GM21515 (cell line): ENCODE results near the gene PRSS16.

ENCODE experiments used
- ATAC-seq: cut with Tn5 transposase; IDR thresholded peaks from one replicate; pipeline ENCODE4 v1.9.1; 2021; ENCODE audit not compliant: unreplicated experiment

PRSS16 gene

GRCh38 chr6:27281569-27281968 is 34.1 kb downstream of the PRSS16 start:
- ATAC-seq = no peak

DNA sequence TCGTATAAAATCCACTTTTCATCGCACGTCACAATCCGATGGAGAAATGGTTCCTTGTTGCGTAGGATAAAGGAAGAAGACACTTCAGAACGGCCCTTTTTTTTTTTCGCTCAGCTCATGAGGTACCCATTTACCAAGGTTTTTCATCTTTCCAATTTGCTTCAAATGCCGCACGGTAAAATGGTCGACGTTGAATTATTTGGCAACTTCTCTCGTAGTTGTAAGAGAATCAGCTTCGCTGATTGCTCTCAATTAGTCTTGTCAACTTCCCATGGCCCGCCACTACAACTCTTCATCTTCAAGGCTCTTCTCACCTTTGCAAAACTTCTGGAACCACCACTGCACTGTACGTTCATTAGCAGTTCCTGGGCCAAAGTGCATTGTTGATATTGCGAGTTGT is 35.8 kb downstream of the PRSS16 start:
- ATAC-seq = no peak

- no peak for ATAC-seq
These were observed 38.6 kb downstream of the PRSS16 start for GRCh38 chr6:27286141-27286540.

DNA sequence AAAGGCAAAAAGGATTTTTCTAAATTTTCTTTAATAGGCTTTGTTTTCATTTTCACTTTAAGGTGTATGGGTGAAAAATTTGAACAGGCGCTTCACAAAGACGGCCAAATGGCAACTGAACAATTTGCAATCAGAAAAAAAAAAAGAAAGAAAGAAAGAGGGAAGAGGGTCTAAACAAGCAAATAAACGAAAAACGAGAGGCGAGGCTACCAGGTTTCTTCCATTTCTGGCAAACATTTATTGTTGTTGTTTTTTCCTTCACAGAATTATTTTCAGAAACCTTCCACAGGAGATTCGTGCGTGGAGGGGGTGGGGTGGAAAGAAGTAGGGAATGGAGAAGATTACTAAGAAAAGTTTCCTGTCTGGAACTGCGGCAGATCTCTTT is 40.2 kb downstream of the PRSS16 start:
- no peak for ATAC-seq

DNA sequence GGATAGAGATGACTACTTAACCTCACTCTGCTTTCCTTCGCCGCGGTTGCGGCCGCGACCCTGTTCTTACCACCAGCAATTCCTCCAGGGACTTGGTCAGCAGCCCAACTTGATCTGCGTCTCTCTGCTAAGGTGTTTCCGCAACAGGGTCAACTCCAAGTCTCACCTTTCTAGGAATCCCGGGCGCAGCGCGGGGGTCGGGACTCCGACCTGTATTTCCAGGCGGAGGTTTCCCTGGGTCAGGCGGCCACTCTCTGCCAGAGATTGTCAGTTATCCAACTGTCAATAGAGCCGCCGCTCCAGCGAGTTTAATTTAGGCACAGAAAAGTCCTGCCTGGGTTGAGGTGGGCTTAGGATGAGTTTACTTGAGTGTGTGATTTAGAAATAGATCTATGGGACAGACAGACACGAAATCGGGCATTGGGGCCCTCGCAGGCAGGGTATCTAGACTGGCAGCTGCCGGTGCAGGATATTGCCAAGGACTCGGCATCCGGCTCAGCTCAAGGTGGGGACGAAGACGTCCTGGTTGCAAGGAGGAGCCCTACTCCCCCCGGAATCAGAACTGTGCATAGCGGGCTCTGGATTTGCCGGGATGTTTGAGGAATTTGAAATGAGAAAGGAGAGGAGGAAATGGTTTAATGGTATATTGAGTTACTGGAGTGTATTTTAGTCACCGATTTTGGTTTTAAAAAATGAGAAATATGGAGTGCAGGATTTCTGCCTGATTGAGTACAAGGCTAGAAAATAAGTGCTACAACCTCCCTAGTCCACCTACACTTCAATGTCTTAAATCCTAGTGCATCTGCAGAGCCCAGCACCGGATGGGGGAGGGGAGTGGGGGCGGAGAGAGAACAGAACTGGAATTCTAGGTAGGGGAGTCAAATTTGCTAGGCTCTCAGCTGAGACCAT is 40.9 kb downstream of the PRSS16 start:
- no peak for ATAC-seq

- ATAC-seq = no peak
These were observed 42.8 kb downstream of the PRSS16 start for GRCh38 chr6:27290065-27290849.

GRCh38 chr6:27290850-27291208 is 43.3 kb downstream of the PRSS16 start:
- ATAC-seq = no peak

DNA sequence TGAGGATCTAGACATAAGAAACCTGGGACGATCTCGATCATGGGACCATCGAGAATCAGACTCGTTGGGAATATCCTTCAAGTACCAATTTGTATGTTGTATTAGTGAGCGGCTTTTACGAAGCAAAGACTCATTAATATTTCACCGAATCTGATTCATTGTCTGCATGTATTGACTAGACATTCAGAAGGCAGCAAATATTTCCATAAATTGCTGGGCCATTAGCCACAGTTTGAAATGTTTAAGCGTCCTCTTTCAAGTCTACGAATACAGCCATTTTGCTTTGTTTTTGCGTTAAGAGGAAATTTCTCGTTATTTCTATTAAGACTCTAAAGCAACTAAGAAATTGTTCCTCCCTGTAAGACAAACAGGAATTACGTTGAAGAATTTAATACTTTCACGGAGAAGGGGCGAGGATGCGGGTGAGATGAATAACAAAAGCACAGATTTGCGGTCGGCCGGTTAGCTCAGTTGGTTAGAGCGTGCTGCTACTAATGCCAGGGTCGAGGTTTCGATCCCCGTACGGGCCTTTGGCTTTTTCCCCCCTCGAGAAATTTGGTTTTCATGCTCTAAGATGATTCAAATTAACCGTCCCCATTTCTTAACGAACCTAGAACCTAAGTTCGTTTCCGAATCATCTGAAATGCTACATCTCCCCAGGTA is 46.1 kb downstream of the PRSS16 start:
- ATAC-seq = no peak

- ATAC-seq = no peak
These were observed 46.9 kb downstream of the PRSS16 start for GRCh38 chr6:27294409-27294808.

- ATAC-seq = no peak
These were observed 48.0 kb downstream of the PRSS16 start for GRCh38 chr6:27295301-27296079.

- ATAC-seq = no peak
These were observed 48.7 kb downstream of the PRSS16 start for GRCh38 chr6:27296106-27296783.

GRCh38 chr6:27297484-27297856 is 50.0 kb downstream of the PRSS16 start:
- no peak for ATAC-seq

DNA sequence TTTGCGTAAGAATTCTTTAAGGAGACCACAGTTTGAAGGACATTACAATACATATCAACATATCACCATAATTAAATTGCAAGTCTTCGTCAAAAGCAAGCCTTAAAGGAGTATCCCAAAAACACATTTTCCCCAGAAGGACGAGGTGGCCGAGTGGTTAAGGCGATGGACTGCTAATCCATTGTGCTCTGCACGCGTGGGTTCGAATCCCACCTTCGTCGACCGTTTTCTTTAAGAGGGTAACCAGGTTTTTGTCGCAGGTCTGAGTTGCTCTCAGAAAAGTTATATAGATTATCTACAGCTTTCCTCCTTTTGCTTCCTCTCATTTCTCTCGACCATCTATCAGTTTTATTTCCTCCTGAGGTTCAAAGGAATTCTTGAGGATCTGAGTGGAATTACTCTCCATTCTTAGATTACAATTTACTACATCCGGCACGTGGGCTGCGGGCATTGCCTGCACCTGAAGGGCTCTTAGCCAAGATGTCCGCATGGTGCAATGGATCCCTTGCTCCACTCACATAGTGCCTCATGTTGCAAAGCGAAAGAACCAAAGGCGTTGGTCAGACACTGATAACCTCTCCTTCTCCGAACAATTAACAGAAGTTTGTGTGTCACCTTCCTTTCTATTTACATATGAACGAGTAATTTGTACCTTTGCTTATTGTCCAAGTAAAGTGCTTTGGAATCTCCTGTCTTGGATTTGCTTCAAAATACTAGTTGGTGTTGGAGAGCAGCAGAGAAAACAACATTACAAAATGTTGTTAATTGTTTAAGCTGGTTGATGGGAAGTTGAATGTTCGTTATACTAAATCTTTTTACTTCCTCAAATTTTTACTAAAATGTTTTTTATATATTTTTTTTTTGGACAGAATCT is 50.6 kb downstream of the PRSS16 start:
- ATAC-seq = no peak

DNA sequence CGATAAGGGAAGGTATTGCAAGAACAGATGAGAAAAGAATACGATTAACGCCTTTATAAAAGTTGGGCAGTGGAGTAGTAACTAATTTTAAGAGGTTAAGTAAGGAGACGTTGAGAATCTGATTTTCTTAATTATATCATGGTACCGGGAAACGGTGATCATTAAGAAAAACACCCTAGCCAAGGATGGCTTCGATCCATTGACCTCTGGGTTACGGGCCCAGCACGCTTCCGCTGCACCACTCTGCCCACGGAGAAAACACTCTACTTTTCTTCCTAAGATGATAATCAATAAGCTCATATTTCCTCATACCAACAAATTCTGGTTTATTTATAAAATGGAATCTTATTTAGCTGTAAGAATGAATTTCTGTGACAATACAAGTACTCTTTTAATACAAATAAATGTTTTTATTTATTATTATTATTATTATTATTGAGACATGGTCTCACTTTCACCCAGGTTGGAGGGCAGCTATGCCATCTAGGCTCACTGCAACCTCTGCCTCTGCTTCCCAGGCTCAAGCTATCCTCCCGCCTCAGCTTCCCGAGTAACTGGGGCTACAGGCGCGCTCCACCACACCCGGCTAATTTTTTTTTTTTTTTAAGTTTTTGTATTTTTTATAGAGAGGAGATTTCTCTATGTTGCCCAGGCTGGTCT is 56.2 kb downstream of the PRSS16 start:
- no peak for ATAC-seq
